Measurements from ENCODE around the gene CSMD2. TPM values are rescaled to one million over a fixed set of nuclear protein-coding genes. Genes with fewer than 3 reads are reported as not detected.

The CSMD2 gene
- total and polyA plus RNA-seq, 4 experiments from 2014 or later: not detected

DNA sequence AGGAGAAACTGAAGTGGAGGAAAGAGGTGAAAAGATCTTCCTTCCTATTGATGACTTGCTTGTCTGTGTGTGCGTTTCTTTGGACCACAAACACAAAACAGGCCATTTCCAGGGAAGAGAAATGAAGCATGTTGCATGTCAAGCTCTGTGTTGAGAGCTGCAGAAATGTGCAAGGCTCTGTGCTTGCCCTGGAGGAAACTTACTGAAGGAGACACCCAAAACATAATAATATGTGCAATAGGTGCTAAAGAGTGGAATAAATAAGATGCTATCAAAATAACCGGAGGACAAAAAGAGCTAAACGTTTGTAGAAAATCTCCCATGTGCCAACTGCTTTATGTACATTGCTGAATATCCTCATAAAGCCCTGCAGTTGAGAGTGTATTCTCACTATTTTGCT, 496.3 kb downstream of the CSMD2 start:
- H3K36me3 Mint-ChIP-seq: no peaks in the 10 kb centered on the region
- H3K4me1 ChIP-seq (ENCODE audit: insufficient read depth, low read length): no peaks in the 10 kb centered on the region
- DNase-seq: no peak
- H3K9me3 Mint-ChIP-seq: peaks cover 0 to 5% (median 2%) of the 10 kb centered on the region in 8 donors
- H3K4me3 Mint-ChIP-seq: no peak overlapping the region
- H3K27ac Mint-ChIP-seq: no peak overlapping the region
- intact Hi-C loops (cut with micrococcal nuclease): no loop called here
- no peaks in the 10 kb centered on the region for H3K27me3 ChIP-seq (ENCODE audit: insufficient read depth, low read length)
- H3K36me3 ChIP-seq (ENCODE audit: insufficient read depth, low read length): no peaks in the 10 kb centered on the region
- ChIA-PET CTCF (ENCODE audit: partially characterized antibody) (no interaction called here), POLR2A (ENCODE audit: partially characterized antibody) (no interaction called here)
- H3K9me3 ChIP-seq (ENCODE audit: control insufficient read depth in 1 of 2, low read length in 2 of 2): no peaks in the 10 kb centered on the region
- H3K27me3 Mint-ChIP-seq: peaks cover 12 to 26% of the 10 kb centered on the region in 2 donors
- H3K4me3 ChIP-seq (ENCODE audit: low read length in 2 of 2): no peak overlapping the region
- no peak overlapping the region for H3K27ac ChIP-seq (ENCODE audit: low read depth, low read length)
- H3K4me1 Mint-ChIP-seq: no peaks in the 10 kb centered on the region

DNA sequence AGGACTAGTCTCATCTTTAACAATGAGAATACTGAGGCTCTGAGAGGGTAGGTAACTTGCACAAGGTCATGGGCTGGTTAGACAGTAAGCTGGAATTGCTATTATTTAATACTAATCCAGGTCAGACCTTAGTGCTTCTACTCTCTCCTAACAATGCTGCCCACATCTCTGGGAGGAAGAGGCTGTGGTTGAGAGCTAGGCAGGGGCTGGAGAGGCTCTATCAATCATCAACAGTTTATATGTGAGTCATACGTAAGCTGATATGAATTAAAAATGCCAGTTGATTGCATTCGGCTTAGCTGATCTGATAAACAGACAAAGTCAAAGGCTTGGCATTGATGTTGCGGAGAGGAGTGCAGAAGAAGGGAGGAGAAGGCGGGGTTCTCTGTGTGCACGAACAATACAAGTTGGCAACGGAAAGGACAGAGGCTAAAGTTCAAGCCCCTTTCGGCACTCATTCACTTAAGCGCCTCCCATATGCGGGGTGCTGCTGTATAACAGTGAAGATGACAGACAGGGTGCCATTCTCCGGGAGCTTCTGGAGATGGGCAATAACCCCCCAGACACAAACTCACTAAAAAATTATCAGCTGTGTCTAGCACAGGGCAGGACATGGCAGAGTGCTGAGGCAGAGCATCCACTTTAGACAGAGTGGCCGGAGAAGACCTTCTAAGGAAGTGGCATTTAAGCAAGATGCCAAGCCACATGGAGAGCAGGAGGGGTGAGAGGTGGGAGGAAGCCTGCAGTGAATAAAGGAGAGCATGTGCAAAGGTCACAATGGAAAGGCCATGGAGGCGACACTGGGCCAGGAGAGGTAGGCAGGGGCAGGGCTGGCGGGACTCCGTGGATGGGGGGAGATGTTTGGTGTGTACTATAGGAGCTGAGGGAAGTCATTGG, 497.4 kb downstream of the CSMD2 start:
- Mint-ChIP-seq H3K4me1 (no peaks in the 10 kb centered on the region), H3K27ac (no peak overlapping the region), H3K36me3 (no peaks in the 10 kb centered on the region), H3K27me3 (peaks cover 11 to 26% of the 10 kb centered on the region in 2 donors), H3K4me3 (no peak overlapping the region), H3K9me3 (peaks cover 0 to 2% (median 0%) of the 10 kb centered on the region in 8 donors)
- intact Hi-C loops (cut with micrococcal nuclease): no loop called here
- Histone ChIP-seq H3K4me1 (ENCODE audit: insufficient read depth, low read length) (no peaks in the 10 kb centered on the region), H3K4me3 (ENCODE audit: low read length in 2 of 2) (no peak overlapping the region), H3K27me3 (ENCODE audit: insufficient read depth, low read length) (no peaks in the 10 kb centered on the region), H3K36me3 (ENCODE audit: insufficient read depth, low read length) (no peaks in the 10 kb centered on the region), H3K27ac (ENCODE audit: low read depth, low read length) (no peak overlapping the region), H3K9me3 (ENCODE audit: control insufficient read depth in 1 of 2, low read length in 2 of 2) (no peaks in the 10 kb centered on the region)
- no peak for DNase-seq
- ChIA-PET CTCF (ENCODE audit: partially characterized antibody) (no interaction called here), POLR2A (ENCODE audit: partially characterized antibody) (no interaction called here)

DNA sequence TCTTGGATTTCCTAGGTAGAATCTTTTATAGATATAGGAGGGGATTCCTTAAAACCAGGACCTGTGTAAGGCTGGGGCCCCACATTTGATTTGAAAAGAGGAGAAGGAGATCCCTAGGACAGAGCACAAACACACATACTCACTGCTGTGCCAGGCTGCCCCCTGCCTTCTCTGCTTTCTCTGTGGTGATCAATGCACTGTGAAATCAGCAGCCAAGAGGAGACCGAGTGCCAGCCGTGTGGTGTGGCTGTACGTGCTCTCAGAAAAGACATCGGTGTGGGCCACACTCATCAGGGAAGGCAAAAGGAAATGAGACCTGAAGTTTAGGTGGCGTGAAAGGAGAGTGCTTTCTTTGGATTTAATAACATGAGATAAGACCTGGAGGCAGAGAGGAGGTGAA, 498.4 kb downstream of the CSMD2 start:
- POLR2A ChIA-PET (ENCODE audit: partially characterized antibody): no interaction called here
- no peaks in the 10 kb centered on the region for H3K9me3 ChIP-seq (ENCODE audit: control insufficient read depth in 1 of 2, low read length in 2 of 2)

DNA sequence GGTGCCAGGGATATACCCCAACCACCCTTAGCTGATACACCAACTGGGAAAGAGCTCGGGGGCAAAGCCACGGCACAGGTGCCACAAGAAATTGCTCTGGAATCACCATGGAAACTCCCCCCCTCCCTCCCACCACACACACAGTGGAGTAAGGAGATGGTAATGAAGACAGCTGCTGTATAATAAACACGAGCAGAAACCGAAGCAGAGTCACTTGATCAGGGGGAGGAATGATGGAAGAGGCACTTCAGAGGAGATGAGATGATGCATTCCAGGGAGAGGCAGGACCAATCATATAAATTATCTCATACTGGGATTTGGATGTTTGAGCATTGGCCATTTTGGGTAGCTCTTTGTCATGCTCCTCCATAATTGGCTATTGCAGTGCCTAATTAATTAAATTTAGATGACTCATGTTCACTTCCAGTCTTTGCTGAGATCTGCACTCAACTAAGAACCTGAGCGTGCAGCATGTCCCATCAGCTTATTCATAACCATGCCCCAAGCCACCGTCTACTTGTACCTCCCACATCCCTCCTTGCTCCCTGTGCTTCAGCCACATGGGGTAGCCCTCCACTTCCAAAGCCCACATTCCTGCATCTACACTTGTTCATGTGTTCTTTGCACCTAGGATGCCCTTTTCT, 503.1 kb downstream of the CSMD2 start:
- Histone ChIP-seq H3K4me1 (ENCODE audit: insufficient read depth, low read length) (no peaks in the 10 kb centered on the region), H3K9me3 (ENCODE audit: control insufficient read depth in 1 of 2, low read length in 2 of 2) (no peaks in the 10 kb centered on the region), H3K36me3 (ENCODE audit: insufficient read depth, low read length) (no peaks in the 10 kb centered on the region), H3K27ac (ENCODE audit: low read depth, low read length) (no peak overlapping the region), H3K4me3 (ENCODE audit: low read length in 2 of 2) (no peak overlapping the region), H3K27me3 (ENCODE audit: insufficient read depth, low read length) (no peaks in the 10 kb centered on the region)
- no peak for DNase-seq
- intact Hi-C loops (cut with micrococcal nuclease): no loop called here
- H3K9me3 Mint-ChIP-seq: no peaks in the 10 kb centered on the region
- no peak overlapping the region for H3K4me3 Mint-ChIP-seq
- peaks cover 7 to 10% of the 10 kb centered on the region in 2 donors for H3K27me3 Mint-ChIP-seq
- H3K36me3 Mint-ChIP-seq: no peaks in the 10 kb centered on the region
- peak overlapping the region in 1 of 7 donors; percentile 31 for H3K27ac Mint-ChIP-seq
- no peaks in the 10 kb centered on the region for H3K4me1 Mint-ChIP-seq
- CTCF ChIA-PET (ENCODE audit: partially characterized antibody): no interaction called here
- POLR2A ChIA-PET (ENCODE audit: partially characterized antibody): no interaction called here

More for the DNA sequence above, 498.4 kb downstream of the CSMD2 start:
- Mint-ChIP-seq H3K27ac (no peak overlapping the region), H3K27me3 (peaks cover 11 to 30% of the 10 kb centered on the region in 2 donors), H3K9me3 (no peaks in the 10 kb centered on the region), H3K36me3 (no peaks in the 10 kb centered on the region), H3K4me1 (no peaks in the 10 kb centered on the region), H3K4me3 (no peak overlapping the region)
- no peak for DNase-seq
- Histone ChIP-seq H3K4me1 (ENCODE audit: insufficient read depth, low read length) (no peaks in the 10 kb centered on the region), H3K27ac (ENCODE audit: low read depth, low read length) (no peak overlapping the region), H3K36me3 (ENCODE audit: insufficient read depth, low read length) (no peaks in the 10 kb centered on the region), H3K4me3 (ENCODE audit: low read length in 2 of 2) (no peak overlapping the region), H3K27me3 (ENCODE audit: insufficient read depth, low read length) (no peaks in the 10 kb centered on the region)
- CTCF ChIA-PET (ENCODE audit: partially characterized antibody): no interaction called here
- intact Hi-C loops (cut with micrococcal nuclease): no loop called here

DNA sequence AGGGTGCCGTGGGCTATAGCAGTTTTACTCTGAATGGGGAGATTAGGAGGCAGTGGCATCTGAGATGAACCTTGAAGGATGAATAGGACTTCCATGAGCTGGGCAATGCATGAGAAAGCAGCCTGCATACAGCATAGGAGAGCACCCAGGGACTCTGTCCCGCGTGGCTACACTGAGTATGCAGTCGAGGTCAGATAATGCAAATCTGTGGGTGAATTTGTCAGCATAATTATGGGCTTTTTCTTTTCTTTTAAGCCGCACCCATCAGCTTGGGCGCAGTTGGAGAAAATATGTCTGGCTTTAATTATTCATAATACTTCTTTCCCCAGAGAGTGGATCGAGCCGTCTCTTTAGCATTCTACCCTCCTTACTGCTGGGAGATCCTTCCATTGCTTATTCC, 504.1 kb downstream of the CSMD2 start:
- Histone ChIP-seq H3K4me3 (ENCODE audit: low read length in 2 of 2) (no peak overlapping the region), H3K27ac (ENCODE audit: low read depth, low read length) (no peak overlapping the region), H3K36me3 (ENCODE audit: insufficient read depth, low read length) (no peaks in the 10 kb centered on the region), H3K27me3 (ENCODE audit: insufficient read depth, low read length) (no peaks in the 10 kb centered on the region), H3K4me1 (ENCODE audit: insufficient read depth, low read length) (no peaks in the 10 kb centered on the region), H3K9me3 (ENCODE audit: control insufficient read depth in 1 of 2, low read length in 2 of 2) (no peaks in the 10 kb centered on the region)
- Mint-ChIP-seq H3K27me3 (peaks cover 5 to 7% of the 10 kb centered on the region in 2 donors), H3K9me3 (no peaks in the 10 kb centered on the region), H3K36me3 (no peaks in the 10 kb centered on the region), H3K4me3 (no peak overlapping the region), H3K4me1 (no peaks in the 10 kb centered on the region), H3K27ac (no peak overlapping the region)
- ChIA-PET POLR2A (ENCODE audit: partially characterized antibody) (no interaction called here), CTCF (ENCODE audit: partially characterized antibody) (interaction anchor here (1.6 to 3.6 kb wide), 2 partner anchors 27 to 30 kb away, joined by 3 to 14 read pairs; no protein-coding TSS in a partner anchor)
- intact Hi-C loops (cut with micrococcal nuclease): no loop called here
- DNase-seq: no peak

GRCh38 chr1:33660244-33660643, 504.8 kb downstream of the CSMD2 start:
- POLR2A ChIA-PET (ENCODE audit: partially characterized antibody): no interaction called here
- no peak overlapping the region for H3K27ac Mint-ChIP-seq
- no peaks in the 10 kb centered on the region for H3K36me3 ChIP-seq (ENCODE audit: insufficient read depth, low read length)
- H3K27me3 ChIP-seq (ENCODE audit: insufficient read depth, low read length): no peaks in the 10 kb centered on the region
- no peak overlapping the region for H3K4me3 ChIP-seq (ENCODE audit: low read length in 2 of 2)
- H3K4me1 Mint-ChIP-seq: no peaks in the 10 kb centered on the region
- H3K4me1 ChIP-seq (ENCODE audit: insufficient read depth, low read length): no peaks in the 10 kb centered on the region
- intact Hi-C loops (cut with micrococcal nuclease): no loop called here
- H3K27ac ChIP-seq (ENCODE audit: low read depth, low read length): no peak overlapping the region
- DNase-seq: no peak
- no peaks in the 10 kb centered on the region for H3K36me3 Mint-ChIP-seq
- no peaks in the 10 kb centered on the region for H3K9me3 ChIP-seq (ENCODE audit: control insufficient read depth in 1 of 2, low read length in 2 of 2)
- CTCF ChIA-PET (ENCODE audit: partially characterized antibody): interaction anchor here (1.6 to 3.6 kb wide), 2 partner anchors 27 to 29 kb away, joined by 3 to 14 read pairs; no protein-coding TSS in a partner anchor
- no peaks in the 10 kb centered on the region for H3K9me3 Mint-ChIP-seq
- no peak overlapping the region for H3K4me3 Mint-ChIP-seq
- H3K27me3 Mint-ChIP-seq: peaks cover 1 to 5% of the 10 kb centered on the region in 2 donors

DNA sequence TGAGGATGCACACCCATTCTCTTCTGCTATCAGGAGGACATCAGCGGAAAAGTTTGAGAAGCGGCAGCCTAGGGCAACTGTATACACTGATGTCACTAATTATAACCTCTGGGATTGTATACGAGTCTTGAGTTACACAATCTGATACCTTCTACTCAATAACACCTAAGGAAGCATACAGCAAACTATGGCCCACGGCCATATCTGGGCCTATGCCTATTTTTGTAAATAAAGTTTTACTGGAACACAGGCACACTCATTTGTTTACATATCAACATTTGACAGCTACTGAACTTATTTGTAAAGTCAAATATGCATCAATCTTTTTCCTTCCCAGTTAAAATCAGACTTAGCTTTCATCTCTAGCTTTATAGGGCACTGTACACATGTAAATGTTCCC, 505.4 kb downstream of the CSMD2 start:
- intact Hi-C loops (cut with micrococcal nuclease): no loop called here
- Histone ChIP-seq H3K36me3 (ENCODE audit: insufficient read depth, low read length) (no peaks in the 10 kb centered on the region), H3K27ac (ENCODE audit: low read depth, low read length) (no peak overlapping the region), H3K4me3 (ENCODE audit: low read length in 2 of 2) (no peak overlapping the region), H3K9me3 (ENCODE audit: control insufficient read depth in 1 of 2, low read length in 2 of 2) (no peaks in the 10 kb centered on the region), H3K27me3 (ENCODE audit: insufficient read depth, low read length) (no peaks in the 10 kb centered on the region), H3K4me1 (ENCODE audit: insufficient read depth, low read length) (no peaks in the 10 kb centered on the region)
- H3K36me3 Mint-ChIP-seq: no peaks in the 10 kb centered on the region
- CTCF ChIA-PET (ENCODE audit: partially characterized antibody): interaction anchor here (1.6 to 3.6 kb wide), 2 partner anchors 26 to 29 kb away, joined by 3 to 14 read pairs; no protein-coding TSS in a partner anchor
- POLR2A ChIA-PET (ENCODE audit: partially characterized antibody): no interaction called here
- no peak overlapping the region for H3K27ac Mint-ChIP-seq
- H3K27me3 Mint-ChIP-seq: peaks cover 1 to 5% of the 10 kb centered on the region in 2 donors
- no peaks in the 10 kb centered on the region for H3K9me3 Mint-ChIP-seq
- H3K4me1 Mint-ChIP-seq: no peaks in the 10 kb centered on the region
- no peak for DNase-seq
- H3K4me3 Mint-ChIP-seq: no peak overlapping the region
